Measurements from ENCODE around the gene COX20. TPM values are rescaled to one million over a fixed set of nuclear protein-coding genes. Genes with fewer than 3 reads are reported as not detected.

The COX20 gene
- total and polyA plus RNA-seq, 2 of the 13 experiments (the other 11 are each of a cell fraction or from before 2014, with no cell fraction given): 34.4 to 95.8 TPM

DNA sequence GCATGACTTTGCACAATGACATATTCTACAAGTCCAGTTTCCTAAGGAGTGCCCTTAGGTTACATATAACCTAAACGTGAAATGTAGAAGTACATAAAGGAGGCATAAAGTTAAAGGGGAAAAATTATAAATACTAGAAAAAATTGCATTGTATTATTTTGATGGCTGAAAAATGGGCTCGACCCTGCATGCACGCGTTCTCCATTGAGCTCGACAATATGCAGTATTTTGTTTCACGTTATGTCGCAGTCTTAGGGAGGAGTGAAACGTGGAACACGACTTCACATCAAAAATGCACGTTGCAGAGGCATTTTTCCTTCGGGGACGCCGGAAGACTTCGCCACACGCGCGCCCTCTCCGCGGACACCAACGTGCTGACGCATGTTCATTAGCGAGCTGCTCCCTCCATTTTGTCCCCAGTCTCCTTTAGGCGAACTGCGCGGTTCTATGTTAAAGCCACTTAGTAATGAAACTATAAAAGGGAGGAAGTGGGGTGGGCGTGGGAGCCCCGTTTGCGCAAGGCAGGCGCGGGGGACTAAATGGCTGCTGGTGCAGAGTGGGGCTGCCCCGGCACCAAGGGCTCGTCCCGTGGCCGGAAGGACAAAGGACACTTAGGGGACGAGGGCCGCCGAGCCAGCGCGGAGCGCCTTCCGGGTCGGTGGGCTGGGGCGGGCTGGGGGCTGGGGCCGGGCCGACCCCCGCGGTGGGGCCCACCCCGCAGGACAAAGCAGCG is 749 bp upstream of the COX20 start (continued):
- TF ChIP-seq, protein P1, sequence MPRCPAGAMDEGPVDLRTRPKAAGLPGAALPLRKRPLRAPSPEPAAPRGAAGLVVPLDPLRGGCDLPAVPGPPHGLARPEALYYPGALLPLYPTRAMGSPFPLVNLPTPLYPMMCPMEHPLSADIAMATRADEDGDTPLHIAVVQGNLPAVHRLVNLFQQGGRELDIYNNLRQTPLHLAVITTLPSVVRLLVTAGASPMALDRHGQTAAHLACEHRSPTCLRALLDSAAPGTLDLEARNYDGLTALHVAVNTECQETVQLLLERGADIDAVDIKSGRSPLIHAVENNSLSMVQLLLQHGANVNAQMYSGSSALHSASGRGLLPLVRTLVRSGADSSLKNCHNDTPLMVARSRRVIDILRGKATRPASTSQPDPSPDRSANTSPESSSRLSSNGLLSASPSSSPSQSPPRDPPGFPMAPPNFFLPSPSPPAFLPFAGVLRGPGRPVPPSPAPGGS (CRISPR knock-in tag; IDR thresholded peaks at IDR 0.05): peak; percentile 68; the same call in 1 of the 2 replicates
- TF ChIP-seq, protein P2, sequence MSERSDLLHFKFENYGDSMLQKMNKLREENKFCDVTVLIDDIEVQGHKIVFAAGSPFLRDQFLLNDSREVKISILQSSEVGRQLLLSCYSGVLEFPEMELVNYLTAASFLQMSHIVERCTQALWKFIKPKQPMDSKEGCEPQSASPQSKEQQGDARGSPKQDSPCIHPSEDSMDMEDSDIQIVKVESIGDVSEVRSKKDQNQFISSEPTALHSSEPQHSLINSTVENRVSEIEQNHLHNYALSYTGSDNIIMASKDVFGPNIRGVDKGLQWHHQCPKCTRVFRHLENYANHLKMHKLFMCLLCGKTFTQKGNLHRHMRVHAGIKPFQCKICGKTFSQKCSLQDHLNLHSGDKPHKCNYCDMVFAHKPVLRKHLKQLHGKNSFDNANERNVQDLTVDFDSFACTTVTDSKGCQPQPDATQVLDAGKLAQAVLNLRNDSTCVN (CRISPR knock-in tag; IDR thresholded peaks at IDR 0.05; ENCODE audit: borderline replicate concordance): peak; percentile 49; the same call in 1 of the 2 replicates
- TF ChIP-seq THAP11 (CRISPR knock-in tag; IDR thresholded peaks at IDR 0.05): peak; percentile 83
- no peak for TF ChIP-seq CENPT (CRISPR knock-in tag; IDR thresholded peaks at IDR 0.05; ENCODE audit: low read depth)
- peak; percentile 98 for TF ChIP-seq ZNF746 (CRISPR knock-in tag; IDR thresholded peaks at IDR 0.05)
- TF ChIP-seq PAWR (CRISPR knock-in tag; IDR thresholded peaks at IDR 0.05; ENCODE audit: borderline replicate concordance): no peak
- TF ChIP-seq ZNF350 (CRISPR knock-in tag; IDR thresholded peaks at IDR 0.05; ENCODE audit: borderline replicate concordance, low read depth): peak; percentile 72
- TF ChIP-seq BRD4 (CRISPR knock-in tag; IDR thresholded peaks at IDR 0.05): peak; percentile 93
- TF ChIP-seq, protein P3, sequence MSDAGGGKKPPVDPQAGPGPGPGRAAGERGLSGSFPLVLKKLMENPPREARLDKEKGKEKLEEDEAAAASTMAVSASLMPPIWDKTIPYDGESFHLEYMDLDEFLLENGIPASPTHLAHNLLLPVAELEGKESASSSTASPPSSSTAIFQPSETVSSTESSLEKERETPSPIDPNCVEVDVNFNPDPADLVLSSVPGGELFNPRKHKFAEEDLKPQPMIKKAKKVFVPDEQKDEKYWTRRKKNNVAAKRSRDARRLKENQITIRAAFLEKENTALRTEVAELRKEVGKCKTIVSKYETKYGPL (CRISPR knock-in tag; IDR thresholded peaks at IDR 0.05): peak; percentile 60; the same call in 1 of the 2 replicates
- TF ChIP-seq, protein P4, sequence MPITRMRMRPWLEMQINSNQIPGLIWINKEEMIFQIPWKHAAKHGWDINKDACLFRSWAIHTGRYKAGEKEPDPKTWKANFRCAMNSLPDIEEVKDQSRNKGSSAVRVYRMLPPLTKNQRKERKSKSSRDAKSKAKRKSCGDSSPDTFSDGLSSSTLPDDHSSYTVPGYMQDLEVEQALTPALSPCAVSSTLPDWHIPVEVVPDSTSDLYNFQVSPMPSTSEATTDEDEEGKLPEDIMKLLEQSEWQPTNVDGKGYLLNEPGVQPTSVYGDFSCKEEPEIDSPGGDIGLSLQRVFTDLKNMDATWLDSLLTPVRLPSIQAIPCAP (CRISPR knock-in tag; IDR thresholded peaks at IDR 0.05; ENCODE audit: low read depth): 0 out of 2 replicates have a peak, but pooled peaks have one; percentile 77
- no peak for TF ChIP-seq SRF (IDR thresholded peaks at IDR 0.05; ENCODE audit: low read depth, low read length)
- TF ChIP-seq MAFF (IDR thresholded peaks at IDR 0.05; ENCODE audit: low read depth, low read length): peak; percentile 29; the same call in 1 of the 2 replicates
- peak; percentile 94 for TF ChIP-seq MED1 (CRISPR knock-in tag; IDR thresholded peaks at IDR 0.05)
- TF ChIP-seq ZSCAN21 (CRISPR knock-in tag; IDR thresholded peaks at IDR 0.05; ENCODE audit: borderline replicate concordance): peak; percentile 67; the same call in 1 of the 2 replicates
- TF ChIP-seq AKAP8 (CRISPR knock-in tag; IDR thresholded peaks at IDR 0.05): no peak
- peak; percentile 84 for TF ChIP-seq KAT8 (CRISPR knock-in tag; IDR thresholded peaks at IDR 0.05)
- peak; percentile 15; the same call in 1 of the 2 replicates for TF ChIP-seq BORCS8-MEF2B (CRISPR knock-in tag; IDR thresholded peaks at IDR 0.05)
- TF ChIP-seq, protein P5, sequence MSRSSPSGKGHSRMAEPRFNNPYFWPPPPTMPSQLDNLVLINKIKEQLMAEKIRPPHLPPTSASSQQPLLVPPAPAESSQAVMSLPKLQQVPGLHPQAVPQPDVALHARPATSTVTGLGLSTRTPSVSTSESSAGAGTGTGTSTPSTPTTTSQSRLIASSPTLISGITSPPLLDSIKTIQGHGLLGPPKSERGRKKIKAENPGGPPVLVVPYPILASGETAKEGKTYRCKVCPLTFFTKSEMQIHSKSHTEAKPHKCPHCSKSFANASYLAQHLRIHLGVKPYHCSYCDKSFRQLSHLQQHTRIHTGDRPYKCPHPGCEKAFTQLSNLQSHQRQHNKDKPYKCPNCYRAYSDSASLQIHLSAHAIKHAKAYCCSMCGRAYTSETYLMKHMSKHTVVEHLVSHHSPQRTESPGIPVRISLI (CRISPR knock-in tag; IDR thresholded peaks at IDR 0.05; ENCODE audit: borderline replicate concordance): peak; percentile 25; the same call in 1 of the 2 replicates
- peak; percentile 78; the same call in 1 of the 2 replicates for TF ChIP-seq POLR2AphosphoS2 (IDR thresholded peaks at IDR 0.05; ENCODE audit: low read depth, low read length)
- TF ChIP-seq, protein P6, sequence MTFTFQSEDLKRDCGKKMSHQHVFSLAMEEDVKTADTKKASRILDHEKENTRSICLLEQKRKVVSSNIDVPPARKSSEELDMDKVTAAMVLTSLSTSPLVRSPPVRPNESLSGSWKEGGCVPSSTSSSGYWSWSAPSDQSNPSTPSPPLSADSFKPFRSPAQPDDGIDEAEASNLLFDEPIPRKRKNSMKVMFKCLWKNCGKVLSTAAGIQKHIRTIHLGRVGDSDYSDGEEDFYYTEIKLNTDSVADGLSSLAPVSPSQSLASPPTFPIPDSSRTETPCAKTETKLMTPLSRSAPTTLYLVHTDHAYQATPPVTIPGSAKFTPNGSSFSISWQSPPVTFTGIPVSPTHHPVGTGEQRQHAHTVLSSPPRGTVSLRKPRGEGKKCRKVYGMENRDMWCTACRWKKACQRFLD (CRISPR knock-in tag; IDR thresholded peaks at IDR 0.05; ENCODE audit: borderline replicate concordance): no peak
- no peak; the same call in 1 of the 2 replicates for TF ChIP-seq ZFY (CRISPR knock-in tag; IDR thresholded peaks at IDR 0.05)
- no peak for TF ChIP-seq SIX1 (CRISPR knock-in tag; IDR thresholded peaks at IDR 0.05; ENCODE audit: borderline replicate concordance)

Data from HepG2 (cell line).